ENCODE measurements around the gene FGF22.
A peak's percentile ranks its signal among the peaks of the same experiment; 100 is the strongest.

The FGF22 gene

DNA sequence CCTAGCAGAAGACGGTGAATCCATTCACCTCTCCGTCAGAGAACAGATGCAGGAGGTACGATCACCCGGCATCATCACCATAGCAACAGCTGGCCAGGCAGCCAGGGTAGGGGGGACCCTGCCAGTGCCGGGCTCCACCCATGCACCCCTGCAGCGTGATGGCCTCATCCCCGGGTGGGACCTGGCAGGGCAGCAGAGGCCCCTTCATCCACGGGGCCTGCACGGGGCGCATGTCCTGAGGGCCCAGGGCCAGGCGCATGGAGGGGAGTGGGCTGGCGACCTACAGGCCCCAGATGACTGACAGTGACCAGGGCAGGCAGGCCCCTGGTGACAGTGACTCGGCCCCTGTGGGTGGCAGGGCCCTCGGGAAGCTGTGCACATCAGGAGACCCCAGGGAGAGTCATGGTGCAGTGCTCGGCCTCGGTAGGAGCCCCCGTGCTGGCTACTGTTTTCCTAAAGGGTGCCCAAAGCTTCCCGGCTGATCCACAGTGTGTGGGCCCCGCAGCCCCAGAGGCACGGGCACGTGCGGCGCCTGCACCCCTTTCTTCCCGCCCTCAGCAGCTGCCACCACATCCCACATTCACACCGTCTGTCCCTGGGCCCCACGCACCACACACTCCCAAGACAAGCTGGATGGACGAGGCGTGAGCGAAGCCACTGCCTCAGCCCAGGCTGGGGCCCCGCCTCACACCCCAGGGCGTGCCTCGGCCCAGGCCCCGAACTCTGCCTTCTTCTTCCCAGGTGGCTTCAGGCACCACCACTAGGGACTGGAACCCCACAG is 18.6 kb downstream of the FGF22 start:
- no peak for TF ChIP-seq CTCF (IDR thresholded peaks at IDR 0.05; ENCODE audit: borderline replicate concordance, insufficient read depth, low read depth, low read length)

DNA sequence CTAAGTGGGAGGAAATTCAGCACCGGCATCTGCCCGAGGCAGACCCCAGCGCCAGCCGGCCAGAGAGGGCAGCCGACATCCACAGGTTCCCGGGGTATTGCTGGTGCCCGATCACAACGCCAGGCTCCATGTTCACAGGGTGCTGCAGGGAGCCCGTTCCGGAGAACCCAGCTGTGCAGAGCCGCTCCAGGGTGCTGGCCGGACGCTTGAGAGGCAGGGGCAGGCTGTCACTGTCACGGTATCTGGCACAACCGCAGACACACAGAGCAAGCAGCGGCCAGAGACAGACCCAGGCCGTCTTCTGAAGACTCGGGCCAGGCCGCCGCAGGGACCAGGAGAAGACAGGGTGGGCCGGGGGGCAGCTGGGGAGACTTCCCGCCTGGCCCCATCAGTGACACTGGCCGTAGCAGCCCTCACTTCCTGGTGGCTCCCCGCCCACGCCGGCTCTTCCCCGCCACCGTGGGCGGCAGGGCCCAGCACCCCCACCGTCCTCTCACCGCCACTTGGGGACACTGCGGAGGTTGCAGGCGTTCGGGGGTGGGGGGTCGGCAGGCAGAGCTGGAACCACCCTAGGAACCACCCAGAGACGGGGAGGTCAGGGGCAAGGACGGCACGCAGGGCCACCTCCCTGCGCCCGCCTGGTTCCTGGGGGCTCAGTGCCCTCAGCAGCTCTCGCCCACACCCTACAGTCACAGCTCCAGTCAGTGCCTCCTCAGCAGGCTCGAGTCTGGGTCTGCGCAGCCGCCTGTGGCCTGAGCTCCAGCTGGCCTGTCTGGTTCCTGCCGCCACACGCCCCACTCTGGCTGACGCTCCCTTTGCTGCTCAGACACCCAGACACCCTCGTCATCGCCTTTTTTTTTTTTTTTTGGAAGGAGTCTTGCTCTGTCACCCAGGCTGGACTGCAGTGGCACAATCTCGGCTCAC is 19.5 kb downstream of the FGF22 start:
- no peak overlapping the region for H3K4me3 ChIP-seq (ENCODE audit: low read depth, low read length)

More for the DNA sequence above, 18.6 kb downstream of the FGF22 start:
- no peak overlapping the region for H3K4me3 ChIP-seq (ENCODE audit: low read depth, low read length)

GRCh38 chr19:660793-661426 is 21.2 kb downstream of the FGF22 start:
- H3K4me3 ChIP-seq (ENCODE audit: low read depth, low read length): peak overlapping the region; percentile 97
- no peak for TF ChIP-seq CTCF (IDR thresholded peaks at IDR 0.05; ENCODE audit: borderline replicate concordance, insufficient read depth, low read depth, low read length)

More for the DNA sequence above, 19.5 kb downstream of the FGF22 start:
- no peak for TF ChIP-seq CTCF (IDR thresholded peaks at IDR 0.05; ENCODE audit: borderline replicate concordance, insufficient read depth, low read depth, low read length)

- peak overlapping the region; percentile 97 for H3K4me3 ChIP-seq (ENCODE audit: low read depth, low read length)
- no peak for TF ChIP-seq CTCF (IDR thresholded peaks at IDR 0.05; ENCODE audit: borderline replicate concordance, insufficient read depth, low read depth, low read length)
Measured at GRCh38 chr19:661427-662196, 21.9 kb downstream of the FGF22 start.

GRCh38 chr19:662207-662961 is 22.7 kb downstream of the FGF22 start:
- no peak for TF ChIP-seq CTCF (IDR thresholded peaks at IDR 0.05; ENCODE audit: borderline replicate concordance, insufficient read depth, low read depth, low read length)
- peak overlapping the region; percentile 97 for H3K4me3 ChIP-seq (ENCODE audit: low read depth, low read length)
